ENCODE data around the gene DRD4. TPM values are rescaled to one million over a fixed set of nuclear protein-coding genes. Genes with fewer than 3 reads are reported as not detected.

The DRD4 gene
- total and polyA plus RNA-seq, 2 donors (not counting 1 experiment from before 2014, with no cell fraction given) = not detected

DNA sequence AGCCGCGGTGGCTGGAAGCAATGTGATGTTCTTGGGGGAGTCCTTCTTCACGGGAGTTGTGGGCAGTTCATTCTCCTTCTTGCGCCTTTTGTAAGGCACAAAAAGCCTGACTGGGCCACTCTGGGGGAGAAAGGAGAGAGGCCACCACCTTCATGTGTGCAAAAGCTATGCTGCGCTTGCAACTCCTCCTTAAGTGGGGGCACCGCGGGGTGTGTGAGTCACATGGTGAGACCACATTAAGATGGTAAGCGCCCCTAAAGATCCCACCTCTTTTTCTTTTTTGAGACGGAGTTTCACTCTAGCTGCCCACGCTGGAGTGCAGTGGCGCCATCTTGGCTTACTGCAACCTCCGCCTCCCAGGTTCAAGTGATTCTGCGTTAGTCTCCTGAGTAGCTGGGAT is 43.9 kb downstream of the DRD4 start:
- peaks cover 0 to 46% of the 10 kb centered on the region in 2 experiments for H3K36me3 ChIP-seq (replicated peaks in 1 of 2; ENCODE audit: control extremely low read depth in 1 of 2, control insufficient read depth in 1 of 2, extremely low read depth in 1 of 2, insufficient read depth in 2 of 2, low read length in 1 of 2)

DNA sequence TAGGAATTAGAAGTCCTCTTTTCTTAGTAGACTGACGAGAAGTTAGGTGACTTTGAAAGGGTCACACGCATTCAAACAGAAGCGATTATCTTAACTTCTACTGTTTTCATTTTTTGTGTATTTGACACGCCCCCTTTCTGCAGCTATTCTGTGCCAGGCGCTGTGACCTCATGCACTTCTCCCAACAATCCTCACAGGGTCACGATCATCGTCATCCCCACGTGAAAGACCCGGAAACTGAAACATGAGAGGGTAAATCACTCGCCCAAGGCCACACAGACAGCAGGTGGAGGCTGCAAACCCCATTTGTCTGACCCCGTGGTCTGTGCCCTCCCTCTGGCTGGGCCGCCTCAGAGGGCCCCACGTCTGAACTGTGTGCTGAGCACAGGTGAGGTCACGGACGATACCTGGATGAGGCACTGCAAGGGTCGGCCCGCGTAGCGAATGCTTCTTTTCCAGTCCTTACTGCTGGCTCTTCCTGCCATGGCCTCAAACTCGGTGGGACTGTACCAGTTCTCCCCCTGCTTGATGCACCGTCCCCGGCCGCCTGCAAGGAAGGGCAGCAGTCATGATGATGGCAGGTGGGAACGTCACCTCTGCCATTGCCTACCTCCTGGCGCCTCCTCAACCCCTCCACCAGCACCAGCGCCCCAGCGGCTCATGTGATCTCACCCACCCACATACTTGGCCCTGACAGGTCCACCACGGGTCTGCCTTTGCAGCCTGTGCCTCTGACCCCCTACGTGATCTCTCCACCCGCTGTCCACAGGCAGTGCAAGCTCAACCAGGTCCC is 49.6 kb downstream of the DRD4 start:
- Mint-ChIP-seq H3K4me1 (peaks cover 5% of the 10 kb centered on the region), H3K4me3 (no peak overlapping the region), H3K27me3 (no peaks in the 10 kb centered on the region), H3K27ac (no peak overlapping the region), H3K9me3 (ENCODE audit: insufficient read depth) (no peaks in the 10 kb centered on the region)
- Histone ChIP-seq H3K9ac (ENCODE audit: low read length) (no peak overlapping the region), H3K27ac (ENCODE audit: low read length in 2 of 2) (no peak overlapping the region), H4K20me1 (ENCODE audit: control insufficient read depth, insufficient read depth, low read length, poor library complexity, severe bottlenecking) (peaks cover 16% of the 10 kb centered on the region), H3K4me2 (replicated peaks; ENCODE audit: low read depth, low read length, poor library complexity, severe bottlenecking) (no peak overlapping the region), H3K36me3 (replicated peaks in 1 of 2; ENCODE audit: control extremely low read depth in 1 of 2, control insufficient read depth in 1 of 2, extremely low read depth in 1 of 2, insufficient read depth in 2 of 2, low read length in 1 of 2) (peaks cover 0 to 62% of the 10 kb centered on the region in 2 experiments), H3K27me3 (replicated peaks in 1 of 4; ENCODE audit: control extremely low read depth in 1 of 4, control insufficient read depth in 3 of 4, insufficient read depth in 4 of 4, low read length in 3 of 4) (no peaks in the 10 kb centered on the region), H3K9me3 (ENCODE audit: control extremely low read depth in 1 of 3, control insufficient read depth in 2 of 3, insufficient read depth in 1 of 3, low read length in 2 of 3) (peaks cover 0 to 11% (median 0%) of the 10 kb centered on the region in 3 donors), H3K79me2 (ENCODE audit: control insufficient read depth, insufficient read depth, low read length) (peaks cover 21% of the 10 kb centered on the region), H3K4me3 (ENCODE audit: control extremely low read depth in 1 of 5, extremely low read depth in 1 of 5, insufficient read depth in 1 of 5, low read depth in 2 of 5, low read length in 4 of 5) (no peak overlapping the region), H2AFZ (ENCODE audit: insufficient read depth, low read depth, low read length, poor library complexity, severe bottlenecking) (no peak overlapping the region), H3K4me1 (ENCODE audit: control insufficient read depth in 2 of 2, insufficient read depth in 2 of 2, low read length in 2 of 2) (no peaks in the 10 kb centered on the region)
- 95% methylated on average over 29 of the region's 30 CpGs for WGBS (ENCODE audit: insufficient coverage)
- TF ChIP-seq, protein P1, sequence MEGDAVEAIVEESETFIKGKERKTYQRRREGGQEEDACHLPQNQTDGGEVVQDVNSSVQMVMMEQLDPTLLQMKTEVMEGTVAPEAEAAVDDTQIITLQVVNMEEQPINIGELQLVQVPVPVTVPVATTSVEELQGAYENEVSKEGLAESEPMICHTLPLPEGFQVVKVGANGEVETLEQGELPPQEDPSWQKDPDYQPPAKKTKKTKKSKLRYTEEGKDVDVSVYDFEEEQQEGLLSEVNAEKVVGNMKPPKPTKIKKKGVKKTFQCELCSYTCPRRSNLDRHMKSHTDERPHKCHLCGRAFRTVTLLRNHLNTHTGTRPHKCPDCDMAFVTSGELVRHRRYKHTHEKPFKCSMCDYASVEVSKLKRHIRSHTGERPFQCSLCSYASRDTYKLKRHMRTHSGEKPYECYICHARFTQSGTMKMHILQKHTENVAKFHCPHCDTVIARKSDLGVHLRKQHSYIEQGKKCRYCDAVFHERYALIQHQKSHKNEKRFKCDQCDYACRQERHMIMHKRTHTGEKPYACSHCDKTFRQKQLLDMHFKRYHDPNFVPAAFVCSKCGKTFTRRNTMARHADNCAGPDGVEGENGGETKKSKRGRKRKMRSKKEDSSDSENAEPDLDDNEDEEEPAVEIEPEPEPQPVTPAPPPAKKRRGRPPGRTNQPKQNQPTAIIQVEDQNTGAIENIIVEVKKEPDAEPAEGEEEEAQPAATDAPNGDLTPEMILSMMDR (IDR thresholded peaks at IDR 0.05) = no peak
- no peak for TF ChIP-seq EZH2 (IDR thresholded peaks at IDR 0.05; ENCODE audit: borderline replicate concordance, insufficient read depth, low read depth, low read length, poor library complexity, severe bottlenecking)
- DNase-seq = no peak
- ChIA-PET POLR2A (no interaction called here), CTCF (no interaction called here)
- intact Hi-C loops (cut with micrococcal nuclease) = no loop called here
- ATAC-seq (ENCODE audit: low read depth) = no peak

More for the DNA sequence above, 43.9 kb downstream of the DRD4 start:
- no peaks in the 10 kb centered on the region for H3K27me3 ChIP-seq (replicated peaks in 1 of 4; ENCODE audit: control extremely low read depth in 1 of 4, control insufficient read depth in 3 of 4, insufficient read depth in 4 of 4, low read length in 3 of 4)
- no peak overlapping the region for H2AFZ ChIP-seq (ENCODE audit: insufficient read depth, low read depth, low read length, poor library complexity, severe bottlenecking)
- POLR2A ChIA-PET = interaction anchor here (0.7 kb wide), 1 partner anchor 10 kb away, joined by 5 read pairs; no protein-coding TSS in a partner anchor
- H3K79me2 ChIP-seq (ENCODE audit: control insufficient read depth, insufficient read depth, low read length) = no peaks in the 10 kb centered on the region
- 95% methylated on average over 12 of the region's 13 CpGs for WGBS (ENCODE audit: insufficient coverage)
- CTCF ChIA-PET = interaction anchor here (1.0 kb wide), 1 partner anchor 45 kb away, joined by 3 read pairs; no protein-coding TSS in a partner anchor
- Mint-ChIP-seq H3K9me3 (ENCODE audit: insufficient read depth) (no peaks in the 10 kb centered on the region), H3K27ac (no peak overlapping the region), H3K27me3 (no peaks in the 10 kb centered on the region), H3K4me1 (no peaks in the 10 kb centered on the region), H3K4me3 (no peak overlapping the region)
- no peak overlapping the region for H3K9ac ChIP-seq (ENCODE audit: low read length)
- H3K4me3 ChIP-seq (ENCODE audit: control extremely low read depth in 1 of 5, extremely low read depth in 1 of 5, insufficient read depth in 1 of 5, low read depth in 2 of 5, low read length in 4 of 5) = no peak overlapping the region
- intact Hi-C loops (cut with micrococcal nuclease) = no loop called here
- no peak for TF ChIP-seq EZH2 (IDR thresholded peaks at IDR 0.05; ENCODE audit: borderline replicate concordance, insufficient read depth, low read depth, low read length, poor library complexity, severe bottlenecking)
- TF ChIP-seq, protein P1 (IDR thresholded peaks at IDR 0.05) = no peak
- peaks cover 0 to 11% (median 0%) of the 10 kb centered on the region in 3 donors for H3K9me3 ChIP-seq (ENCODE audit: control extremely low read depth in 1 of 3, control insufficient read depth in 2 of 3, insufficient read depth in 1 of 3, low read length in 2 of 3)
- H3K4me2 ChIP-seq (replicated peaks; ENCODE audit: low read depth, low read length, poor library complexity, severe bottlenecking) = no peak overlapping the region
- no peaks in the 10 kb centered on the region for H3K4me1 ChIP-seq (ENCODE audit: control insufficient read depth in 2 of 2, insufficient read depth in 2 of 2, low read length in 2 of 2)
- H3K27ac ChIP-seq (ENCODE audit: low read length in 2 of 2) = no peak overlapping the region
- ATAC-seq (ENCODE audit: low read depth) = no peak
- H4K20me1 ChIP-seq (ENCODE audit: control insufficient read depth, insufficient read depth, low read length, poor library complexity, severe bottlenecking) = no peaks in the 10 kb centered on the region
- no peak for DNase-seq

Data from B cell (primary cell).